ENCODE data around the gene FAM187B. TPM values are rescaled to one million over a fixed set of nuclear protein-coding genes. Genes with fewer than 3 reads are reported as not detected.
"Not testable (repeated sequence)": the region's sequence is repeated elsewhere in the genome, so short reads cannot be mapped to it uniquely, and the experiment has no call there.

Gene FAM187B
- total RNA-seq, 2 experiments from 2014 or later, result not detected

GRCh38 chr19:35223862-35224505, 4.6 kb downstream of the FAM187B start:
- Mint-ChIP-seq H3K27ac (no peak overlapping the region), H3K4me1 (ENCODE audit: low read depth) (peaks cover 3% of the 10 kb centered on the region), H3K27me3 (ENCODE audit: low read depth) (no peaks in the 10 kb centered on the region), H3K4me3 (no peak overlapping the region), H3K36me3 (ENCODE audit: low read depth) (no peaks in the 10 kb centered on the region), H3K9me3 (ENCODE audit: insufficient read depth) (peaks cover 11% of the 10 kb centered on the region)
- no peak for ATAC-seq
- no peak for DNase-seq
- CTCF ChIA-PET, result interaction anchor here (1.3 kb wide), 1 partner anchor 12 kb away, joined by 3 read pairs; no protein-coding TSS in a partner anchor
- POLR2A ChIA-PET, result no interaction called here

GRCh38 chr19:35223084-35223790, 5.3 kb downstream of the FAM187B start:
- Mint-ChIP-seq H3K27me3 (ENCODE audit: low read depth) (no peaks in the 10 kb centered on the region), H3K9me3 (ENCODE audit: insufficient read depth) (peaks cover 13% of the 10 kb centered on the region), H3K36me3 (ENCODE audit: low read depth) (no peaks in the 10 kb centered on the region), H3K4me1 (ENCODE audit: low read depth) (peaks cover 3% of the 10 kb centered on the region), H3K4me3 (no peak overlapping the region), H3K27ac (no peak overlapping the region)
- ChIA-PET POLR2A (no interaction called here), CTCF (interaction anchor here (0.7 to 1.3 kb wide), 2 partner anchors 12 to 69 kb away, joined by 3 to 4 read pairs; partner anchors contain the start of gene FXYD5)
- DNase-seq (no peak), ATAC-seq (no peak)

GRCh38 chr19:35222373-35223015, 6.0 kb downstream of the FAM187B start:
- Mint-ChIP-seq H3K36me3 (ENCODE audit: low read depth) (no peaks in the 10 kb centered on the region), H3K27ac (no peak overlapping the region), H3K9me3 (ENCODE audit: insufficient read depth) (peaks cover 13% of the 10 kb centered on the region), H3K4me1 (ENCODE audit: low read depth) (peaks cover 3% of the 10 kb centered on the region), H3K4me3 (no peak overlapping the region), H3K27me3 (ENCODE audit: low read depth) (no peaks in the 10 kb centered on the region)
- DNase-seq (no peak), ATAC-seq (no peak)
- POLR2A ChIA-PET, result no interaction called here
- CTCF ChIA-PET, result interaction anchor here (0.7 to 1.3 kb wide), 2 partner anchors 11 to 68 kb away, joined by 3 to 4 read pairs; partner anchors contain the start of gene FXYD5

GRCh38 chr19:35220973-35221590, 7.5 kb downstream of the FAM187B start:
- not testable (repeated sequence) for H3K4me3 Mint-ChIP-seq; ATAC-seq; H3K36me3 Mint-ChIP-seq (ENCODE audit: low read depth); DNase-seq; H3K27me3 Mint-ChIP-seq (ENCODE audit: low read depth); H3K27ac Mint-ChIP-seq
- peaks cover 12% of the 10 kb centered on the region for H3K4me1 Mint-ChIP-seq (ENCODE audit: low read depth)
- POLR2A ChIA-PET, result interaction anchor here (0.5 kb wide), 1 partner anchor 10 kb away, joined by 3 read pairs; no protein-coding TSS in a partner anchor
- CTCF ChIA-PET, result interaction anchor here (1.3 to 6.6 kb wide), 3 partner anchors 9 to 154 kb away, joined by 4 to 64 read pairs (median 4); partner anchors contain the start of gene FXYD7
- peaks cover 16% of the 10 kb centered on the region for H3K9me3 Mint-ChIP-seq (ENCODE audit: insufficient read depth)

DNA sequence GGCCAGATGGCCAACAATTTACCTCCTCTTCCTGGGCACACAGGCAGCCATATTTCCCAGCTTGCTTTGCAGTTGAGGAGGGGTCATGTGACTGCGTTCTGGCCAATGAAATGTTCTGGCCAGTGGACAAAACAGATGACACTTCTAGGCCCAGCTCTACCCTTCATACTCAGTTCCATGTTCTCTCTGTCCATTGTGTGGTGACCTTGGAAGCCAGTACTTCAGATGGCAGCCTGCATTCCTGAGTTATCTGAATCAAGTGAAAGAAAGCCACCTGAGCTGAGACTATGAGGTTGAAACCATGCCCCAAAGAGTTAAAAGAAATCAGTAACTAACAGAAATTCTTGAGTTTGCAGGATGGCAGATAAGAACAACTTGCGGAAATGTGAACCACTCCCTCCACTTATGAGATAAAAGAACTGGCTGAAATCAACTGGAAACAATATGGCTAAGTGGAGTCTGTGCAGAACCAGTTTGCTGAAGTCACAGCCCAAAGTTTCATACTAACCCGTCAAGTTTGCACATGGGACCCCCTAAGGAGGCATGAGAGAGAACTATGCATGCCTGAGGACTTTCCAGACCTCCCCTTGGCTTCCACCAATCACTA, 8.1 kb downstream of the FAM187B start:
- H3K27ac Mint-ChIP-seq, result no peak overlapping the region
- no peak overlapping the region for H3K4me3 Mint-ChIP-seq
- POLR2A ChIA-PET, result interaction anchor here (0.5 kb wide), 1 partner anchor 9 kb away, joined by 3 read pairs; no protein-coding TSS in a partner anchor
- DNase-seq (no peak), ATAC-seq (no peak)
- no peaks in the 10 kb centered on the region for H3K27me3 Mint-ChIP-seq (ENCODE audit: low read depth)
- peaks cover 16% of the 10 kb centered on the region for H3K9me3 Mint-ChIP-seq (ENCODE audit: insufficient read depth)
- peaks cover 19% of the 10 kb centered on the region for H3K4me1 Mint-ChIP-seq (ENCODE audit: low read depth)
- CTCF ChIA-PET, result interaction anchor here (1.3 to 6.6 kb wide), 3 partner anchors 9 to 154 kb away, joined by 4 to 64 read pairs (median 4); partner anchors contain the start of gene FXYD7
- H3K36me3 Mint-ChIP-seq (ENCODE audit: low read depth), result no peaks in the 10 kb centered on the region

DNA sequence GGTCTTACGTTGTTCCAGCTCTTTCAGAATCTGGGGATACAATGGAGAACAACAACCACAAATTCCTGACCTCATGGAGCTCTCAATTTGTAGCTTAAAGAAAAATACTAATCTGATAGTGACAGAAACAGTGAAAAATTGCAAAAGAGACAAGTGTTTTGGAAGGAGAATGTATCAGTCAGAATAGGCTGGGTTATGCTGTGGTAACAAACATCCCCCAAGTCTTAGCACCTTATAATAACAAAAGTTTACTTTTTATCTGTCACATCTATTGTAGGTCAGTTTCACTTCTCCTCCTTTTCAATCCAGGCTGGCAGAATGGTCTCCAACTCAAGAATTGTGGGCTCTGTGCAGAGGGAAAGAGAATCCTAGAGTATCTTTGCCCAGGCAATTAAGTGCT, 9.5 kb downstream of the FAM187B start:
- no peak for ATAC-seq
- peaks cover 33% of the 10 kb centered on the region for H3K4me1 Mint-ChIP-seq (ENCODE audit: low read depth)
- H3K36me3 Mint-ChIP-seq (ENCODE audit: low read depth), result no peaks in the 10 kb centered on the region
- H3K27ac Mint-ChIP-seq, result no peak overlapping the region
- H3K9me3 Mint-ChIP-seq (ENCODE audit: insufficient read depth), result peaks cover 16% of the 10 kb centered on the region
- ChIA-PET CTCF (interaction anchor here (1.0 to 6.6 kb wide), 2 partner anchors 77 to 83 kb away, joined by 3 to 64 read pairs; partner anchors contain the start of gene FXYD7), POLR2A (no interaction called here)
- DNase-seq, result no peak
- no peaks in the 10 kb centered on the region for H3K27me3 Mint-ChIP-seq (ENCODE audit: low read depth)
- H3K4me3 Mint-ChIP-seq, result no peak overlapping the region

GRCh38 chr19:35217649-35217990, 10.9 kb downstream of the FAM187B start:
- POLR2A ChIA-PET, result interaction anchor here (1.3 kb wide), 1 partner anchor 64 kb away, joined by 4 read pairs; the partner anchor contains the start of gene FXYD5
- H3K27ac Mint-ChIP-seq, result no peak overlapping the region

GRCh38 chr19:35216833-35217648, 11.5 kb downstream of the FAM187B start:
- CTCF ChIA-PET, result interaction anchor here (0.6 to 6.6 kb wide), 16 partner anchors 10 to 252 kb away, joined by 3 to 64 read pairs (median 4); partner anchors contain the start of genes FXYD5 and FXYD7
- H3K4me1 Mint-ChIP-seq (ENCODE audit: low read depth), result peaks cover 49% of the 10 kb centered on the region
- no peaks in the 10 kb centered on the region for H3K27me3 Mint-ChIP-seq (ENCODE audit: low read depth)
- peaks cover 11% of the 10 kb centered on the region for H3K9me3 Mint-ChIP-seq (ENCODE audit: insufficient read depth)
- DNase-seq (peak; percentile 72), ATAC-seq (no peak)
- H3K27ac Mint-ChIP-seq, result peak overlapping the region; percentile 74
- peaks cover under 1% of the 10 kb centered on the region for H3K36me3 Mint-ChIP-seq (ENCODE audit: low read depth)
- no peak overlapping the region for H3K4me3 Mint-ChIP-seq
- POLR2A ChIA-PET, result interaction anchor here (1.3 kb wide), 1 partner anchor 63 kb away, joined by 4 read pairs; the partner anchor contains the start of gene FXYD5

More at GRCh38 chr19:35217649-35217990, 10.9 kb downstream of the FAM187B start:
- no peaks in the 10 kb centered on the region for H3K36me3 Mint-ChIP-seq (ENCODE audit: low read depth)
- H3K4me3 Mint-ChIP-seq, result no peak overlapping the region
- no peaks in the 10 kb centered on the region for H3K27me3 Mint-ChIP-seq (ENCODE audit: low read depth)
- H3K9me3 Mint-ChIP-seq (ENCODE audit: insufficient read depth), result peaks cover 11% of the 10 kb centered on the region
- ATAC-seq, result no peak
- H3K4me1 Mint-ChIP-seq (ENCODE audit: low read depth), result peaks cover 44% of the 10 kb centered on the region
- DNase-seq, result no peak
- CTCF ChIA-PET, result interaction anchor here (0.9 to 6.6 kb wide), 9 partner anchors 11 to 101 kb away, joined by 3 to 64 read pairs (median 6); partner anchors contain the start of genes FXYD5 and FXYD7

- H3K4me1 Mint-ChIP-seq (ENCODE audit: low read depth), result peaks cover 56% of the 10 kb centered on the region
- ChIA-PET POLR2A (interaction anchor here (0.8 to 1.3 kb wide), 2 partner anchors 62 kb away, joined by 3 to 4 read pairs; partner anchors contain the start of gene FXYD5), CTCF (interaction anchor here (0.6 to 6.6 kb wide), 14 partner anchors 10 to 253 kb away, joined by 3 to 64 read pairs (median 4); partner anchors contain the start of genes FXYD5 and FXYD7)
- peak overlapping the region; percentile 74 for H3K27ac Mint-ChIP-seq
- no peaks in the 10 kb centered on the region for H3K27me3 Mint-ChIP-seq (ENCODE audit: low read depth)
- DNase-seq, result no peak
- H3K36me3 Mint-ChIP-seq (ENCODE audit: low read depth), result peaks cover 3% of the 10 kb centered on the region
- H3K4me3 Mint-ChIP-seq, result no peak overlapping the region
- no peak for ATAC-seq
- H3K9me3 Mint-ChIP-seq (ENCODE audit: insufficient read depth), result peaks cover 11% of the 10 kb centered on the region
These were observed 12.3 kb downstream of the FAM187B start for GRCh38 chr19:35216016-35216832.
